C4-2B (cell line): ENCODE results near the gene NUP62.

Source experiments
- CTCF ChIP-seq: fragments of 450-650 bp; conservative IDR thresholded peaks from 2 replicates; pipeline ENCODE4 v1.5.1; 2017; ENCODE audit warnings: mild to moderate bottlenecking
- ZFX ChIP-seq: fragments of 450-650 bp; IDR thresholded peaks from 2 replicates; pipeline ENCODE4 v1.6.1; 2017

DNA sequence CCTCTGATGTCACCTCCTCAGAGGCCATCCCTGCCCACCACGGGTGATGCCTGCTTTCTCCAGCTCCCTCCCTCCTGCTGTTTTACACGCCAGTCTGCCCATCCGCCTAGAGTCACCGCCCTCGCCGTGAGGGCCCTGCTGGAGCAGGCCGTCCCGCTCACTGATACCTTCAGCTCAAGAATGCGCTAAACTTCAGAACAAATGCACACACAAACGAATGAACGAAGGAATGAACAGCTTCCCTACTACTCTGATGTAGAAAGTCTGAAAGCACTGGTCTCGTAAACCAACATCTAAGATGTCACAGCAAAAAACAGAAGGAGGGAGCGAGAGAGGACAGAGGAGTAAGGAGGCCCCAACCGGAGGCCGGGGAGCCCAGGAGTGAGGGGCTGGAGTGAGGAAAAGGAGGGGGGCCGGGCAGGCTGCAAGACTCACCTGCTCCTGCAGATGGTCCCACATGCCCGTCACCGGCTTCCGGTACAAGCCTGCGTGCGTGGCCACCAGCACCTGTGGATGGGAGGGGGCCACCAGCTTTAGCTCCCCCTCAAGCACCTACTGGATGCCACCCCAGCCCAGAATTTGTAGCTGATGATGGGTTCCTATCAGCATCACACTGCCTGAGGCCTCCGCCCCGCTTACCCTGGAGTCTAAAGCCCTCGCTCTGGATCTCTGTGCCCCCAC, 65.9 kb downstream of the NUP62 start:
- TF ChIP-seq CTCF: no peak
- TF ChIP-seq ZFX: no peak
